Islet of Langerhans (tissue), 1 donor: ENCODE measurements around the gene QKI.
"Not testable (repeated sequence)": the region's sequence is repeated elsewhere in the genome, so short reads cannot be mapped to it uniquely, and the experiment has no call there.

Experiments
- FAIRE-seq: peaks from one replicate; lab custom pipeline; 2011; peaks lifted over from hg19 to GRCh38; lab: Jason Lieb, UNC

The QKI gene

DNA sequence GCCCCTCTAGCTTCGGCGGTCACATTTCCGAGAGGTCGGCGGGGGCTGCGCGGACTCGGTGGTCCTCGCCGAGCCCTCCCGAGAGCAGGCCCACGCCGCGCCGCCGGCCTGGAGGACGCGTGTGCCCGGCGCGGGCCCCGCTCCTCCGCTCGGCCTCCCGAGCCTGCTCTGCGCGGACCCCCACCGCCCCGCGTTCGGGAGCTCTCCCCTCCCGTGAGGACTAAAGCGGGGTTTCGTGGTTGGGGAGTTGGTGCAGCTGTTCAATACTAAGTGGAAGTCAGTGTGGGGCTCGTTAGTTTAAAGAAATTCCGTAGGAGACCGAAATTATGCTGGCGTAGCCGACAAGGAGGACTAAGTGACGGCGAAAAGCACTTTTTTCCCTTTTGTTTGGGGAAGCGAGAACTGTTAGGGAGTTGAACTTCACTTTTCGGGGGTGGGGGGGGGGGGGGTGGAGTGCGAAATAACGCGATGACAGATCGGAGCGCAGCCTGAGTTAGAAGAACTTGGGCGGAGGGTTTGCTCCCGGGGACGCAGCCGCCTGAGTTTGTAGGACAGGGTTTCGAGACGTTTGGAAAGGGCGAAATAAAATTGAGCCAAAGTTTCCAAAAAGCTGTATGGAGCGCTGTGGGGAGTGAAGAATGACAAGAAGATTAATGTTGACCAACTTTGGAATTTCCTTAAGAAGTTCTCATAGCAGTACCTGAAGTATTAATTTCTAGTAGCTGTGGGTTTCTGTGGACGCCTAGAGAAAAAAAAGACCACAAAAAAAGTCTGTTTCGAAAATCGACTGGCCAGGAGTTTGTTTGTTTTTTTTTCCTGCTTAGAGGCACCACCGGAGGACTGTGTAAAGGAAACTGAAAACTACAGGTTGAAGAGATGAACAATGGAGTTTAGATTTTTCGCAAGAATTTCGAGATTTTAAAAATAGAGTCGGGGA is 1.4 kb downstream of the QKI start:
- no peak for FAIRE-seq

- peak; percentile 96 for FAIRE-seq
These were observed 2.2 kb downstream of the QKI start for GRCh38 chr6:163416557-163417253.

- FAIRE-seq = peak; percentile 79
These were observed 3.1 kb downstream of the QKI start for GRCh38 chr6:163417595-163417994.

- FAIRE-seq = peak; percentile 5
These were observed 4.0 kb downstream of the QKI start for GRCh38 chr6:163418311-163419029.

DNA sequence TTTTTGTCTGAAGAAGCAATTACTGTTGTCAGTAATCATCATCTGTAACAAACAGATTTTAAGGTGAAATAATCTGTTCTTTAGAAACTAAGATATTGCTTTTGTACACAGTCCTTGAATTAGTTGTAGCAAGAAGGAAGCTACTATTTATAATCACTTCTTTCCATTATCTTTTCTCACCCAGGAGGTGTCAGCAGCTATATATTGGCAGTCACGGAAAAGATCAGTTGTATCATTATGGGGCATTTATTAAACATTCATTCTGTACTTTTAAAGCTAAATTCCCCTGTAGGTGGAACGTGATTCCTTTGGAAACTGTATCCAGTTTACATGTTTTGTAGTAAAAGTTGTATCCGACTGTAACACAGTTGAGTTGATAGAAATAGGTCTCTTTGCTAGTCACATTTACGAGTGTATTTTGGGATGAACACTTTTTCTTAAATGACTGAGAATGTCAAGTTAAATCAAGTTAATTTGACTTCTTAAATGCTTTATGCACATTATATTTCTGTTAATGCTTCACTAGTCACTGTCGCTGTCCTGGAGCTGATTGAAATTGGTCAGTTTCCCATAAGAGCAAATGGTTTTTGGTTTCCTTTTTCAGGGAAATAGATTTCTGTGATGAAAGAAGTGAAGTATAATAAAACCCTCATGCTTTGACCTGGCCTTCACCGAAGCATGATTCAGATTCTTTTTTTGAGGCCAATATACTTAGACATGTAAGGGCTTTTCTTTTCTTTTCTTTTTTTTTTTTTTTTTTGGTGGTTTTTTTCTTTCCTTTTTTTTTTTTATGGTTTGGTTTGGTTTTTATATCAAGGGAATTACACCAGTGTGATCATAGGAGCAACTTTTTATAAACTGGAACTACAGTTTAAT is 5.1 kb downstream of the QKI start:
- peak; percentile 98 for FAIRE-seq

GRCh38 chr6:163420289-163420614 is 5.7 kb downstream of the QKI start:
- no peak for FAIRE-seq

DNA sequence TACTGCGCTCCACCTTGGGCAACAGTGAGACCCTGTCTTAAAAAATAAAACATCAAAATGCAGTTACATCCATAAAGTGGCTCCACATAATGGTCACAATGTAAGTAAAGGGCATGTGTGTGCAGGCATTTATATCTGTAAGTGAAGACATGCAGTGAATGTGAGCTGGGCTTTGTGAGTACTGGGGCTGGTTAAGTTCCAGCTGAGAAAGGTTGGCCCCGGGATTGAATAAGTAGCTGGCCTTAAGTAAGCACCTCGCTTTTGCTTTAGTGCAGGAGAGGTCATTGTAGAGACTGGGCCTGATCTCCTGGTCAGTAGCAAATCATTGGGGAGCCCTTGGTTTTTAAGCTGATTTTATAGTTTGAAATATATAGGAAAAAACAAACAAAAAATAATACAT is 8.0 kb downstream of the QKI start:
- FAIRE-seq = no peak

GRCh38 chr6:163423696-163424095 is 9.2 kb downstream of the QKI start:
- no peak for FAIRE-seq

GRCh38 chr6:163427498-163428254 is 13.2 kb downstream of the QKI start:
- FAIRE-seq = peak; percentile 95

- peak; percentile 90 for FAIRE-seq
These were observed 13.9 kb downstream of the QKI start for GRCh38 chr6:163428373-163428772.

DNA sequence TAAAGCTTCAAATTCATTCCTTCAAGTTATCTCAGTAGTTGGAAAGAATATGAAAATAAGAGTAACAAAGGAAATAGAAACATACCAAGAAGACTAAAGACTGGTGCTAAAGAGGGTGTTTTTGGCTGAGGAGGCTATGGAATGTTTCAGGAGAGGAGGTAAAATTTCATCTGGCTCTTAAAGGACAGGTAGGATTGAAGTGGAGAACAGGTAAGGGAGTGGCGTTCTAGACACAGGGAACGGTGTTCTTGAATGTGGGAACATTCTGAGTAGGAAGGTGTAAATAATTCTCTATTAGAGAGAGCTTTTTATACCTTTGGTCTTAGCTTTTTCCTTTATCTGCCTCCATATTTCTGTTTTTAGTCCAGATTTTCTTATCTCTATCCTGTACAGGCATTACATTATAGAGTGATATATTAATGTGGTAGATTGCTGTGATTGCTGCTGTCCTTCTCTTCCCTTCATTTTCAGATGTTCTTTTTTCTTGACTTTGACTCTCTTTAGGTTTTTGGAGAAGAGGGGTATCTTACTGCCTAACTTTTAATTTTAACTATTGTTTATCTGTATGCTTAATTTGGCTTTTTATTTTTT is 15.4 kb downstream of the QKI start:
- FAIRE-seq = no peak

- no peak for FAIRE-seq
These were observed 17.8 kb downstream of the QKI start for GRCh38 chr6:163432300-163432699.

- not testable (repeated sequence) for FAIRE-seq
These were observed 19.0 kb downstream of the QKI start for GRCh38 chr6:163433486-163433885.

DNA sequence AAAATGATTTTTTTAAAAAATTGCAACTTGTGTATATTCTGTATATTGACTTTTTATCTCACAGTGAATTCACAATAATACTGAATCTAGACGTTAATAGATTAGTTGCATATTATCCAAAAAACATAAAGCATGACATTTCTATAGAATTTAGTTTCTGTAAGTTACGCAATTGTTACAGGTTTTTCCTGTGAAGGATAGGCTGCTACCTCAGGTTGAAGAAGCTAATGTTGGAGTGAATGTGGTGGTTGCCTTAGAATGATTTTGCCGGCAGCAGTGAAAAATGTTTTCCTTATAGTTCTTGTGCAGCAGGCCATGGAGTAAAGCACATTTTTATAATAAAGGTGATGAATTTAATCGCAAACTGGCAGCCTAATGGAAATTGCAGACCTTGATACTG is 20.5 kb downstream of the QKI start:
- FAIRE-seq = peak; percentile 90

DNA sequence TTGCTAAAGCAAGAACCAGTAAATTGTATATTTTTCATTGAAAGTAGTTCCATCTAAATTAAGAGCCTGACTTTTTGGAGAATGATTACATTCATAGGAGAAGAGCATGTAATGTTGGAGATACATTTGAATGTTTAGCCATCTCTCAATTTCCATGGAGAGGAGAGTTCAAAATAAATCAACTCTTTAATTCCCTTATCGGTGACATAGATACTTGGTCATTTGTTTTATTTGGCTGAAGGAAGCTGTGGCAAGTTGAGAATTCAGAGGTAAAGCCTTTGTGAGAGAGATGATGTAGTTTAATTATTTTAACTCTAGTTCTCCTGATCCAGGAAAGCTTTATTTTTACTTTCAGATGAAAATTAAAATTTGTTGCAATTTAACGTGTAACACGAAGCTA is 22.3 kb downstream of the QKI start:
- FAIRE-seq = peak; percentile 55

GRCh38 chr6:163437466-163437865 is 22.9 kb downstream of the QKI start:
- no peak for FAIRE-seq

- no peak for FAIRE-seq
These were observed 23.9 kb downstream of the QKI start for GRCh38 chr6:163438298-163438939.

- peak; percentile 9 for FAIRE-seq
These were observed 24.4 kb downstream of the QKI start for GRCh38 chr6:163438940-163439335.

DNA sequence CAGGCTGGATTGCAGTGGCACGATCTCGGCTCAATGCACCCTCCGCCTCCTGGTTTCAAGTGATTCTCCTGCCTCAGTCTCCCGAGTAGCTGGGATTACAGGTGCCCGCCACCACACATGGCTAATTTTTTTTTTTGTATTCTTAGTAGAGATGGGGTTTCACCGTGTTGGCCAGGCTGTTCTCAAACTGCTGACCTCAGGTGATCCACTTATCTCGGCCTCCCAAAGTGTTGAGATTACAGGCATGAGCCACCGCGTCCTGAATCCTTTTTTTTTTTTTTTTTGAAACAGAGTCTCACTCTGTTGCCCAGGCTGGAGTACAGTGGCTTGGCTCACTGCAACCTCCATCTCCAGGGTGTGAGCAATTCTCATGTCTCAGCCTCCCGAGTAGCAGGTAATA is 24.9 kb downstream of the QKI start:
- FAIRE-seq = not testable (repeated sequence)

DNA sequence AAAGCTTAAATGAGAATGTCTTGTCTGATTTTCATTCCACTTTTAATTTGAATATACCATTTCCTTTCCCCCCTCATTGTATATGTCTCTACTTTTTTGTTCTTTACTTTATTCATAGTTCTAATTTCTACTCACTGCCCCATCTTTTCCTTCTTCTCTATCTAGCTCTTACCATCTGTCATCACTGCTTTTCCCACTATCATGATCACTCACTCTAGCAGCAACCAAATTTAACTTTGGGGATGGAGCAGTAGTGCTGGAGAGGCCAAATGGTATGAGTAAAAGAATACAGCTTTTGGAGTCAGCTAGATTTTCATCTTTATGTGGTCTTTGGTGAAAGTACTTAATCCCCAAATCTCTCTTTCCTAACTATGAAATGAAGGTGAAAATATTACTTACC is 25.5 kb downstream of the QKI start:
- FAIRE-seq = no peak
